GM12873 (cell line): ENCODE measurements around the gene CSKMT.

Experiments
- CTCF ChIP-seq: IDR thresholded peaks from 2 replicates; pipeline ENCODE4 v1.5.1; 2012; ENCODE audit warnings: low read depth, mild to moderate bottlenecking, moderate library complexity, low read length, control low read depth; ENCODE audit not compliant: insufficient read depth; ENCODE audit errors: missing control alignments

The CSKMT gene

GRCh38 chr11:62649486-62649885 lies 15.6 kb upstream of the CSKMT start:
- no peak for TF ChIP-seq CTCF

- no peak for TF ChIP-seq CTCF
Observed at GRCh38 chr11:62652161-62653006, 12.7 kb upstream of the CSKMT start.

- no peak for TF ChIP-seq CTCF
Observed at GRCh38 chr11:62654297-62654696, 10.8 kb upstream of the CSKMT start.

- no peak for TF ChIP-seq CTCF
Observed at GRCh38 chr11:62656796-62657429, 8.2 kb upstream of the CSKMT start.

DNA sequence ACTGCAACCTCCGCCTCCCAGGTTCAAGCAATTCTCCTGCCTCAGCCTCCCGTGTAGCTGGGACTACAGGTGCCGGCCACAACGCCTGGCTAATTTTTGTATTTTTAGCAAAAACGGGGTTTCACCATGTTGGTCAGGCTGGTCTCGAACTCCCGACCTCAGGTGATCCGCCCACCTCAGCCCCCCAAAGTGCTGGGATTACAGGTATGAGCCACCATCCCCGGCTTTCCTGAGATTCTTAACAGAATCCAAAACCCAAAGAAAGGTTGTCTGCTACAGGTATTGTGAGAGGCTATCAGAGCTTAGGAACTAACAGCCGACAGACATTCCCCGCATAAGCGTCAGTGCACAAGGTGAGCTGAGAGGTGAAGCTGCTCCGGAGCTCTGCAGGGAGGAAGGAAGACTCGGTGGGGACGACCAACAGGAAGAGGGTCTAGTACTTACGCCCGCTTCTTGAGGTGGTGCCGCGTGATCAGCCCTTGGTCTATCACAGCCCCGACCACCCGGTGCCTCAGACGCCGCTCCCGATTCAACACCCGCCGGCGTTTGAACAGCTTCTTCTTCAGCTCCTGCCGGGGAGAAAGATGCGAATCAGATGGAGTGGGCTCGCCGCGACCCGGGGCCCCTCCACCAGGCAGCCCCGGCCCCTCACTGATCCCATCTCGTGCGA lies 572 bp upstream of the CSKMT start:
- no peak for TF ChIP-seq CTCF

DNA sequence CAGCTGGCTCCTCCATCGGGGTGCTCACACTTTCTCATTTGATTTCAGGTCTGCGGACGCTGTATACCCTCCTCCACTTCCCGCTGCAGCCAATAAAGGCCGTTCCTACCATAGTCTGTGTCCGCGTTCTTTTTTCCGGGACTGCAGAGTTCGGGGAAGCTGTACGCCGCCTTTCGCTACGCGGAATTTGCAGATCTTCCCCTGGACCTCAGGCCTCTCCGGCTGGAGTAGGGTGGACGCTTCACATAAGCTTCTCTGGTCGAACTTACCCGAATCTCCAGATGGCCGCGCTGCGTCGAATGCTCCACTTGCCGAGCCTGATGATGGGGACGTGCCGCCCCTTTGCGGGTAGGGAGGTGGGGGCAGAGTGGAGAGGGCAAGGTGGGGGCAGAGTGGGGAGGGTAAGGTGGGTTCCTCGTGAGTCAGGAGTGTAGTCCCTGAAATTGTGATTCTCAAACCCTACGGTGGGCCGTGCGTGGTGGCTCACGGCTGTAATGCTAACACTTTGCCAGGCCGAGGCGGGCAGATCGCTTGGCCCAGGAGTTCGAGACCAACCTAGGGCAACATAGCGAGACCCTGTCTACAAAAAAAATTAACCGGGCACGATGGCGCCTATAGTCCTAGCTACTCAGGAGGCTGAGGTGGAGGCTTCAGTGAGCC lies 617 bp downstream of the CSKMT start:
- TF ChIP-seq CTCF: no peak
